NCI-H2081 treated with DMSO at 0.1 percent for 48 hours (cell line): ENCODE measurements around the gene PAOX.

ENCODE experiments used
- DNase-seq: peaks from one replicate; lab custom pipeline; 2025; lab: John Stamatoyannopoulos, UW

The PAOX gene

GRCh38 chr10:133349577-133350011, 29.5 kb upstream of the PAOX start:
- DNase-seq: no peak

GRCh38 chr10:133350283-133350949, 28.6 kb upstream of the PAOX start:
- DNase-seq: no peak

GRCh38 chr10:133350950-133351329, 28.1 kb upstream of the PAOX start:
- DNase-seq: no peak

GRCh38 chr10:133351408-133352318, 27.4 kb upstream of the PAOX start:
- no peak for DNase-seq

GRCh38 chr10:133353202-133353959, 25.7 kb upstream of the PAOX start:
- DNase-seq: no peak

- DNase-seq: no peak
Observed at GRCh38 chr10:133353988-133354605, 25.0 kb upstream of the PAOX start.

GRCh38 chr10:133354672-133355240, 24.3 kb upstream of the PAOX start:
- no peak for DNase-seq

GRCh38 chr10:133355266-133355665, 23.8 kb upstream of the PAOX start:
- DNase-seq: no peak

- no peak for DNase-seq
Observed at GRCh38 chr10:133355991-133356390, 23.1 kb upstream of the PAOX start.

GRCh38 chr10:133356549-133357284, 22.3 kb upstream of the PAOX start:
- no peak for DNase-seq

GRCh38 chr10:133357285-133358161, 21.5 kb upstream of the PAOX start, which contains the start of gene FUOM:
Gene FUOM, minus strand, starts transcription at chr10:133358019. Its CDS starts 12 bp downstream, at chr10:133358007.
- no peak for DNase-seq

GRCh38 chr10:133358162-133358924, 20.7 kb upstream of the PAOX start:
- DNase-seq: no peak

- no peak for DNase-seq
Observed at GRCh38 chr10:133358925-133359310, 20.1 kb upstream of the PAOX start.

GRCh38 chr10:133359554-133359971, 19.5 kb upstream of the PAOX start:
- DNase-seq: no peak

- no peak for DNase-seq
Observed at GRCh38 chr10:133359972-133360610, 19.0 kb upstream of the PAOX start.

GRCh38 chr10:133361227-133361626, 17.8 kb upstream of the PAOX start:
- DNase-seq: no peak

GRCh38 chr10:133361773-133362441, 17.2 kb upstream of the PAOX start:
- DNase-seq: no peak

GRCh38 chr10:133362846-133363245, 16.2 kb upstream of the PAOX start:
- DNase-seq: no peak
